ENCODE measurements around the gene RBM10.

RBM10 gene

GRCh38 chrX:47227334-47227583, 82.2 kb downstream of the RBM10 start:
- no peak overlapping the region for H3K4me3 ChIP-seq (ENCODE audit: low read depth, low read length)
- no peak for DNase-seq (ENCODE audit: low read depth)
- TF ChIP-seq, protein P1, sequence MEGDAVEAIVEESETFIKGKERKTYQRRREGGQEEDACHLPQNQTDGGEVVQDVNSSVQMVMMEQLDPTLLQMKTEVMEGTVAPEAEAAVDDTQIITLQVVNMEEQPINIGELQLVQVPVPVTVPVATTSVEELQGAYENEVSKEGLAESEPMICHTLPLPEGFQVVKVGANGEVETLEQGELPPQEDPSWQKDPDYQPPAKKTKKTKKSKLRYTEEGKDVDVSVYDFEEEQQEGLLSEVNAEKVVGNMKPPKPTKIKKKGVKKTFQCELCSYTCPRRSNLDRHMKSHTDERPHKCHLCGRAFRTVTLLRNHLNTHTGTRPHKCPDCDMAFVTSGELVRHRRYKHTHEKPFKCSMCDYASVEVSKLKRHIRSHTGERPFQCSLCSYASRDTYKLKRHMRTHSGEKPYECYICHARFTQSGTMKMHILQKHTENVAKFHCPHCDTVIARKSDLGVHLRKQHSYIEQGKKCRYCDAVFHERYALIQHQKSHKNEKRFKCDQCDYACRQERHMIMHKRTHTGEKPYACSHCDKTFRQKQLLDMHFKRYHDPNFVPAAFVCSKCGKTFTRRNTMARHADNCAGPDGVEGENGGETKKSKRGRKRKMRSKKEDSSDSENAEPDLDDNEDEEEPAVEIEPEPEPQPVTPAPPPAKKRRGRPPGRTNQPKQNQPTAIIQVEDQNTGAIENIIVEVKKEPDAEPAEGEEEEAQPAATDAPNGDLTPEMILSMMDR (IDR thresholded peaks at IDR 0.05; ENCODE audit: low read depth, low read length, missing control alignments), result no peak

DNA sequence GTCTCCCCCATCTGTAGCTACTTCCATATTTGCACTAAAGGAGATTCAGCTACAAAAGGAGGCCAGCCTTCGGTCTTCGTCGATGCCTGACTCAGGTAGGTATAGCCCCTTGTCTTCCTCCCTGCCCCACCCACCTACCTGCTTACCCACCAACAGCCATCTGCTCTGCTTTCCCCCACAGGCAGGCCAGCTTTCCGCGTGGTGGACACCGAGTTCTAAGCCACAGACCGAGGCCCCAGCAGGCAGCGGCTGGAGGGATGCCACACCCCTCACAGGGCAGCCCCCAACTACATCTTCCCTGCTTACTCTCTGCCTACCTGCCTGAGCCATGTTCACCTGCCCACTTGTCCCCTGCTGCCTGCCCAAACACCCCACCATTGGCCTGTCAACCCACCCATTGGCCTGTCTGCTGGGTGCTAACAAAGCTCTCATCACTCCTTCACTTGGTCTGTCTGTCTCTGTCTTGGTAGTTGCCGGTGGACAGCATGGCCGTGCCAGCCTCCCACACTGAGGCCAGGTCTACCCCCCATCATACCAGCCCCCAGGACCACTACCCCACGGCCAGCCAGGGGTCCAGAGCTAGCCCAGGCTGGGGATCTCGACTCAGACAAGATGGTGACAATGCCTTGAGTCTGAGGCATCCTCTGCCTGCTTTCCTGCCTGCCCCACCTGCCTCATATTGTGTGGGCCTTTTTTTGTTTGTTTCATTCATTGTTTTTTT, 83.7 kb downstream of the RBM10 start:
- H3K4me3 ChIP-seq (ENCODE audit: low read depth, low read length), result no peak overlapping the region
- DNase-seq (ENCODE audit: low read depth), result no peak
- TF ChIP-seq, protein P1 (IDR thresholded peaks at IDR 0.05; ENCODE audit: low read depth, low read length, missing control alignments), result no peak

DNA sequence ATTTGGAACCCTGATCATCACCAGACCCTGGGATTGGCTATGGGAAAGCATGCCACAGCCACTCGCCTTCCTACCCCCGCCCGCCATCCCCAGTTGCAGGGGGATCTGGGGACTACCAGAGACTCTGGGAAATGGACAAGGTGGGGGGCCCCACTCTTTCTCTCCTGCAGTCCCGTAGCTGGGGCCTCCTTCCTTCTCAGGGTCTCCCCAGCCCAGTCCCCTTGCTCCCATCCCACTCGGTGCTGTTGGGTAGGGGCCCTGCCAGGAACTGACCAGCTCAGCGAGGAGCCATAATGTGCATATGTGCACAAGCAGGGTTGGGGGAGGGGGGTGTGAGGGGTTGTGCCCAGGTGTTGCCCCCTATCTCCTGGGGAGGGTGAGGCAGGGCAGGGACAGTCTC, 84.4 kb downstream of the RBM10 start:
- TF ChIP-seq, protein P1 (IDR thresholded peaks at IDR 0.05; ENCODE audit: low read depth, low read length, missing control alignments), result no peak
- no peak for DNase-seq (ENCODE audit: low read depth)
- H3K4me3 ChIP-seq (ENCODE audit: low read depth, low read length), result no peak overlapping the region

DNA sequence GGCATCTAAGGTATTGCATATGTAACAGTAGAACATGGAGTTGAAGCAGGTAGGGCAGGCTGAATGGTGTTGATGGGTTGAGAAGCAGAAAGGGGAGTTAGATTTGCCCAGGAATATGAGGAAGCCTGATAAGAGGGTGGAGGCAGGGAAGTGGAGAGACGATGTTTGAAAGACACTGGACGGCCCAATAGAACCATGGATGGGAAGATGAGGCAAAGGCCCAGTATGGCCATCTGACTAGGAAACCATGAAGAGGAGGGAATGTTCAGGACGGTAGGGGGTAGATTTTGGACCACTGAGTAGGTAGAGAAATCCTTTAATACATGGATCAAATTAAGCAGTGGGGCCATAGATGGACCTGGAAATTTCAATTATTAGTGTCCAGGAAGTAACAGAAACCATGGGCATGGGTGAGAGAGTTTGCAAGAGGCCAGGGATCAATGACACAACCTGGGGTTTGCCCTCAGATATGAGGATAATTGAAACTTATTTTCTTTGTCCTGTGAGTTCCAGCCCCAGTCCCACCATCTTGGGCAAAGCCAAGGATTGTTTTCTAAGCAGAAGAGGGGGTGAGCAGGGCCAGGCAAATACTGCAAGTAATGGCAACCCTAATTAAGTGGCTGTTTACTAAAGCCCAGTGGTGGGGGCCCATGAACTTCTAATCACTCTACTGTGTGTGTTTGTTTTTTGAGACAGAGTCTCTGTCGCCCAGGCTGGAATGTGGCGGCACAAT, 85.3 kb downstream of the RBM10 start:
- no peak for DNase-seq (ENCODE audit: low read depth)
- no peak overlapping the region for H3K4me3 ChIP-seq (ENCODE audit: low read depth, low read length)
- TF ChIP-seq, protein P1 (IDR thresholded peaks at IDR 0.05; ENCODE audit: low read depth, low read length, missing control alignments), result no peak

GRCh38 chrX:47231167-47231566, 86.1 kb downstream of the RBM10 start:
- TF ChIP-seq, protein P1 (IDR thresholded peaks at IDR 0.05; ENCODE audit: low read depth, low read length, missing control alignments), result no peak
- DNase-seq (ENCODE audit: low read depth), result no peak
- H3K4me3 ChIP-seq (ENCODE audit: low read depth, low read length), result no peak overlapping the region

DNA sequence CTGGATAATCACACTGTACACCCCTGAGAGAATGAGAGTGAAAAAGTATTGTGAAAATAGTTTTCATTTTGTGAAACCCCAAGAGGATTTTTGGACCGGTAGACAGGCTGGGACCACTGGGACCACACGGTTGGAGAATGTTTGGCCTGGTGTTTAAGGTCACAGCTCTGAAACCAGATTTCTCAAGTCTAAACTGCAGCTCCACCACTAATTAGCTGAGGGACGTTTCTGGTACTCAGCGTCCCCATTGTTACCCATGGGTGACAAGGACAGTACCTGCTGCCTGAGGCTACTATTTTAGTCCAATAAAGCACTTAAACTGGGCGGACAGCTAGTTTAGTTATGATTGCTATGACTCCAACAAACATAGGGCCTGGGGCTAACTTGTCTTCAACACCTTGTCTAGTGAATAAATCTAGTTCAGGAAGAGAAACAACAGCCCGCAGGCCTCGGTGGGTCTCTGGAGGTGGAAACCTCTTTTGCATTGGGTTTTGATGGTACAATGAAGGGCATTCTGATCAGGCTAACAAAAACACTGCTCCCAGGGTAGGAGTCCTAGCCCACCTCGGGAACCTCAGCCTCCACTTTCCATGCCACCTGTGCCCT, 87.3 kb downstream of the RBM10 start:
- DNase-seq (ENCODE audit: low read depth), result no peak
- TF ChIP-seq, protein P1 (IDR thresholded peaks at IDR 0.05; ENCODE audit: low read depth, low read length, missing control alignments), result no peak
- peak overlapping the region; percentile 78 for H3K4me3 ChIP-seq (ENCODE audit: low read depth, low read length)
